ENCODE measurements around the gene MAJIN. TPM values are rescaled to one million over a fixed set of nuclear protein-coding genes. Genes with fewer than 3 reads are reported as not detected.

MAJIN gene
- total and polyA plus RNA-seq, 9 of the 15 experiments (the other 6 are each of a cell fraction or from before 2014, with no cell fraction given) = 0.17 to 0.83 (median 0.24) TPM; not detected in 2

DNA sequence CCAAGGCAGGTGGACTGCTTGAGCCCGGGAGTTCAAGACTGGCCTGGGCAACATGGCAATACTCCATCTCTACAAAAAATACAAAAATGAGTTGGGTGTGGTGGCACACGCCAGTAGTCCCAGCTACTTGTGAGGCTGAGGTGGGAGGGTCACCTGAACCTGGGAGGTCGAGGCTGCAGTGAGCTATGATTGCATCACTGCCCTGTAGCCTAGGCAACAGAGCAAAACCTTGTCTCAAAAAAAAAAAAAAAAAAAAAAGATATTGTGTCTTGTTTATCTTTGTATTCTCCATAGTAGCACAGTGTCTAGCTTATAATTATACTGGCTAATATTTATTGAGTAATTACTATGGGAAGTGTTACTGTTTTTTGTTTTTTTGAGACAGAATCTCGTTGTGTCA, 20.4 kb downstream of the MAJIN start:
- H3K4me1 ChIP-seq (replicated peaks in 1 of 2; ENCODE audit: control insufficient read depth in 2 of 2, insufficient read depth in 2 of 2, low read length in 2 of 2) = peaks cover 0 to 3% of the 10 kb centered on the region in 2 experiments; a peak in 2 of 5 replicates
- DNase-seq (ENCODE audit: extremely low read depth in 1 of 4, low spot score in 3 of 4) (no peak), ATAC-seq (no peak), FAIRE-seq (no peak)
- H3K9me1 ChIP-seq (ENCODE audit: control insufficient read depth, insufficient read depth, low read length) = no peaks in the 10 kb centered on the region
- POLR2A ChIA-PET = interaction anchor here (0.6 to 1.5 kb wide), 3 partner anchors 12 to 56 kb away, joined by 3 to 6 read pairs (median 4); partner anchors contain the start of gene GPHA2
- TF ChIP-seq CBX5 (IDR thresholded peaks at IDR 0.05; ENCODE audit: borderline replicate concordance, low read depth) = no peak
- TF ChIP-seq, protein P1, sequence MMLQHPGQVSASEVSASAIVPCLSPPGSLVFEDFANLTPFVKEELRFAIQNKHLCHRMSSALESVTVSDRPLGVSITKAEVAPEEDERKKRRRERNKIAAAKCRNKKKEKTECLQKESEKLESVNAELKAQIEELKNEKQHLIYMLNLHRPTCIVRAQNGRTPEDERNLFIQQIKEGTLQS (IDR thresholded peaks at IDR 0.05) = peak; percentile 70
- TF ChIP-seq, protein P1 (CRISPR knock-in tag; conservative IDR thresholded peaks at IDR 0.05) = no peak
- peak; percentile 42; the same call in 1 of the 2 replicates for TF ChIP-seq ZNF384 (IDR thresholded peaks at IDR 0.05; ENCODE audit: low read depth, low read length)
- 0 out of 2 replicates have a peak, but pooled peaks have one; percentile 53 for TF ChIP-seq FOXJ2 (tag; IDR thresholded peaks at IDR 0.05)
- peak; percentile 66 for TF ChIP-seq RFX1 (IDR thresholded peaks at IDR 0.05)
- TF ChIP-seq CEBPG (CRISPR knock-in tag; IDR thresholded peaks at IDR 0.05) = peak; percentile 77
- 0 out of 4 replicates have a peak, but pooled peaks of 1 of the 2 experiments have one; percentile 29 for TF ChIP-seq CEBPG (tag; conservative IDR thresholded peaks at IDR 0.05 in 1 of 2, IDR thresholded peaks at IDR 0.05 in 1 of 2)
- peak; percentile 68 for TF ChIP-seq CEBPB (tag; IDR thresholded peaks at IDR 0.05)
- TF ChIP-seq IRF2 (CRISPR knock-in tag; IDR thresholded peaks at IDR 0.05) = no peak
- H2AFZ ChIP-seq (ENCODE audit: low read depth, low read length) = no peak overlapping the region
- H3K36me3 ChIP-seq (ENCODE audit: control insufficient read depth, insufficient read depth, low read length) = no peaks in the 10 kb centered on the region
- H3K9me3 ChIP-seq (replicated peaks; ENCODE audit: control insufficient read depth, insufficient read depth, low read depth, low read length) = no peaks in the 10 kb centered on the region
- no peak overlapping the region for H3K4me2 ChIP-seq (ENCODE audit: insufficient read depth, low read length)
- in situ Hi-C loops (cut with MboI) (no loop called here), intact Hi-C loops (cut with micrococcal nuclease) (no loop called here)
- CTCF ChIA-PET (ENCODE audit: low intra/inter-chr PET ratio) = no interaction called here
- no peaks in the 10 kb centered on the region for H4K20me1 ChIP-seq (replicated peaks; ENCODE audit: control insufficient read depth, insufficient read depth, low read length)
- no peaks in the 10 kb centered on the region for H3K79me2 ChIP-seq (ENCODE audit: control insufficient read depth, insufficient read depth, low read length)
- H3K9ac ChIP-seq (ENCODE audit: insufficient read depth in 1 of 2, low read depth in 2 of 2, low read length in 2 of 2) = no peak overlapping the region
- no TSS peak for BruUV-seq (replicated peaks)
- H3K27me3 ChIP-seq (ENCODE audit: control insufficient read depth in 2 of 2, insufficient read depth in 2 of 2, low read length in 2 of 2) = no peaks in the 10 kb centered on the region; a peak in 1 of 5 replicates
- no peak overlapping the region for H3K27ac ChIP-seq (ENCODE audit: extremely low read depth, low read depth, low read length)
- WGBS (ENCODE audit: insufficient coverage, low coverage, missing lambda C conversion rate) = 7% methylated on average over 4 of the region's 4 CpGs
- no peak overlapping the region for H3K4me3 ChIP-seq

Measured in K562 (cell line).